ENCODE data around the gene E4F1.

The E4F1 gene

GRCh38 chr16:2223221-2223941 is at the start of gene E4F1:
E4F1 (plus strand) TSS chr16:2223591; CDS start chr16:2223614, 23 bp downstream.
- DNase-seq: peak; percentile 100

GRCh38 chr16:2173916-2174315 is 49.5 kb upstream of the E4F1 start:
- no peak for DNase-seq

- DNase-seq: no peak
Measured at GRCh38 chr16:2174396-2175131, 48.8 kb upstream of the E4F1 start.

DNA sequence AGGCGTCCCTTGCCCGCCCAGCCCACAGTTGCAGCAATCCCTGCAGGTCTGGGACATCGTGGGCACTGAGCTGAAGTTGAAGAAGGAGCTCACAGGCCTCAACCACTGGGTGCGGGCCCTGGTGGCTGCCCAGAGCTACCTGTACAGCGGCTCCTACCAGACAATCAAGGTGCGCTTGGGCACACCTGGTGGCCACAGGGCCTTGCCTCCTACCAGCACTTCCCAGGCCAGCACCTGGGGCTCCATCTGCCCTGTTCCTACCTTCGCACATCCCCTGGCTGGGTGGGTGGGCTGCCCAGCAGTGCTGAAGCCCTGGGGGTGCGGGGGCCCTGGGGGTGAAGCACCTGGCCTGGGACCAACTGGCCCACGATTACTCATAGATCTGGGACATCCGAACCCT is 47.9 kb upstream of the E4F1 start:
- DNase-seq: no peak

- no peak for DNase-seq
Measured at GRCh38 chr16:2176047-2176446, 47.3 kb upstream of the E4F1 start.

DNA sequence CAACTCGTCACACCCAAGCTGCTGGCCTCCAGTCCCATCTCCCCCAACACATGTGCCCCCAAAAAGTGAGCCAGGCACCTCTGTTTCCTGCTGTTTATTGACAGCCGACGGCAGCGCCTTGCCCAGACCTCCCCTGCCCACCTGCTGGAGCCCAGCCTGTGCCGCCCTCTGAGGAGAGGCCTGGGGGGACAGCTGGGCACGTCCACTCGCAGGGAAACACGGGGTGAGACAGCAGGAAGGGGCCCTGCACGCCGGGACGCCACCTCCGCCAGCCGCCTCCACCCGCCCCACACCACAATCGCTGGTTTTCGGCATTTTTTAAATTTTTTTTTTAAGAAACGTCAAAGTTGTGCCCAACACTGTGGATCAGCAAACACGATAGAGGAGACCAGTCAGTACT is 46.3 kb upstream of the E4F1 start:
- no peak for DNase-seq

- no peak for DNase-seq
Measured at GRCh38 chr16:2177561-2177960, 45.8 kb upstream of the E4F1 start.

GRCh38 chr16:2178321-2179106 is 44.9 kb upstream of the E4F1 start:
- no peak for DNase-seq

DNA sequence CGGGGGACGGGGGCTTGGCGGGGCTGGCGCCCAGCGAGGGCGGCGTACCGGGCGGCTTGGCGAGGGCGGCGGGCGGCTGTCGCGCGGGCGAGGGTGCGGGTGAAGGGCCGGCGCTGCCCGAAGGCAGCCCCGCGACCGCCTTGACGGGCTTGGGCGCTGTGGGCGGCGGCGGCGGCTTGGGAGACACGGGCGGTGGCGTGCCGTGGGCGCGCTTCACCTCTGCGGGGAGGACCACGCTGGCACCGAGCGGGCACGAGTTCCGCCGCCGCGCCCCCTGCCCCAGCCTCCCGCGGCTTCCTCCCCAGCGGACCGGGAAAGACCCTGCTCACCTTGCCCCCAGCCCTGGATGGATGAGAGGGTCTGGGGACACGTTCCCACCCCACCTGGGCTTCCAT is 44.3 kb upstream of the E4F1 start:
- DNase-seq: no peak

DNA sequence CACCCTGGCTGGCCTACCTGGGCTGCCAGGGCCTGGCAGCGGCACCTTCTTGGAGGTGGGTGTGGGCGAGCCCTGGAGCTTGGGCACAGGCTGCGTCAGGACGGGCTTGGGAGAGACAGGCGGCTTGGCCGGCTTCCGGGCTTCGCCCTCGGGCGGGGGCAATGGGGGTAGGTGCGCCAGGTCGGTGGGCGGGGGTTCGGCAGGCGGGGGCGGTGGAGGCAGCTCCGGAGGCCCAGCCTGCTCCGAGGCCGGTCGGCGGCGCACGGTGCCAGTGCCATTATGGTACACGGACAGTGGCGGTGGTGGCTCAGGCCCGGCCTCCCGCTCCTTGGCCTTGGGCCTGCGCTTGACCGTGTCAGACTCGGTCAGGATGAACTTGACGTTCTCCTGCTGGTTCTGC is 43.8 kb upstream of the E4F1 start:
- DNase-seq: no peak

DNA sequence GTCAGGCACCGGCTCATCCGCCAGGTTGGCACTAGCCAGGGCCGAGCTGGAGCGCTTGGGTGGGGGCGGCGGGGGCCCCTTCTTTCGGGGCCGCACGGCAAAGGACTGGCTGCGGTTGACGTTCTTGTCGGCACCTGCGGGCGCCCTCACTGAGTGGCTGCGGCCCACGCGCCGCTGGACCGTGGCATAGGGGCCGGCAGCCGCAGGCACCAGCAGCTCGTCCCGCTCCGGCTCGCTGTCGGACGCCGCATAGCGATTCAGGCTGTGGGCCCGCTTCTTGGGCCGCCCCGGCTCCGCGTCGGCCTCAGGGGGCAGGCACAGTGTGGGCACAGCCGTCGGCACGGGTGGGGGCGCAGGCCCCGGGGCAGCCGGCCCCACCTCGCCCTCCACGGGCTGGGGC is 42.9 kb upstream of the E4F1 start:
- no peak for DNase-seq

- DNase-seq: no peak
Measured at GRCh38 chr16:2180962-2181923, 42.1 kb upstream of the E4F1 start.

GRCh38 chr16:2181952-2182351 is 41.4 kb upstream of the E4F1 start:
- no peak for DNase-seq

- DNase-seq: no peak
Measured at GRCh38 chr16:2183671-2184070, 39.7 kb upstream of the E4F1 start.

- no peak for DNase-seq
Measured at GRCh38 chr16:2184346-2184745, 39.0 kb upstream of the E4F1 start.

GRCh38 chr16:2184962-2185361 is 38.4 kb upstream of the E4F1 start:
- no peak for DNase-seq

- DNase-seq: no peak
Measured at GRCh38 chr16:2186064-2186463, 37.3 kb upstream of the E4F1 start.

DNA sequence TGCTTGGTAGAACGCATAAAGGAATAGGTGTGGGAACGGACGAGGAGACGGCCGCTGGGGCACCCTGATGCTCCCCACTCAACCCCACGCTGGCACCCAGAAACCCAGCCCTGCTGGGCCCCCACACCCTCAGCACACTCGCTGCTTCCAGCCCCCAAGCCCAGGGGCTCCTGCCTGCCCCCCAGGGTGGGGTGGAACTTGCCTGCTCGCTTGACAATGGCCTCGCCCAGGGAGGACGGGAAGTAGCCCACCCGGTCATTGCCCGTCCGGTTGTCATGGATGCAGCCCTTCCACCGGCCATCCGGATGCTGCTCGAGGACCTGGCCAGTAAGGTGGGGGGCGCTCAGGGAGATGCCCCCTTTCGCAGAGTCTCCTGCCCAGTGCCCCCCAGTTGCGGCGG is 36.9 kb upstream of the E4F1 start:
- no peak for DNase-seq

GRCh38 chr16:2187212-2187611 is 36.2 kb upstream of the E4F1 start:
- no peak for DNase-seq

DNA sequence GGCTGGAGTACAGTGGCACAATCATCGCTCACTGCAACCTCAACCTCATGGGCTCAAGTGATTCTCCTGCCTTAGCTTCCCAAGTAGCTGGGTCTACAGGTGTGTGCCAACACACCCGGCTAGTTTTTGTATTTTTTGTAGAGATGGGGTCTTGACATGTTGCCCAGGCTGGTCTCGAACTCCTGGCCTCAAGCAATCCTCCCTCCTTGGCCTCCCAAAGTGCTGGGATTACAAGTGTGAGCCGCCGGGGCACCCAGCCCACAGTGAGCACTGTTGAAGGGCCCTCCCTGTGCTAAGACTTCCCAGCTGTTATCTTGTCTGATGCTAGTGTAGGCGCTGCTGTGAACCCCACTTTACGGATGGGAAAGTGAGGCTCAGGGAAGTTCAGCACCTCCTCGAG is 35.0 kb upstream of the E4F1 start:
- no peak for DNase-seq

- no peak for DNase-seq
Measured at GRCh38 chr16:2189252-2189893, 34.0 kb upstream of the E4F1 start.

GRCh38 chr16:2190002-2190658 is 33.3 kb upstream of the E4F1 start:
- DNase-seq: no peak

Data from NCI-H69 (cell line).